Erythroblast (primary cell): Measurements from ENCODE around the gene NFIA.

ENCODE experiments used
- GATA1 ChIP-seq: IDR thresholded peaks from 2 replicates; pipeline ENCODE4 v1.6.1; 2011; ENCODE audit warnings: low read depth, mild to moderate bottlenecking, control low read depth, low read length, moderate library complexity
- POLR2A ChIP-seq: IDR thresholded peaks from 2 replicates; pipeline ENCODE4 v1.6.1; 2011; ENCODE audit warnings: mild to moderate bottlenecking, low read length

- TF ChIP-seq POLR2A (no peak), GATA1 (no peak)
These were observed 411.6 kb downstream of the NFIA start for GRCh38 chr1:61494000-61494399.
